Panc1 (cell line): ENCODE results near the gene OR10H1. TPM values are rescaled to one million over a fixed set of nuclear protein-coding genes. Genes with fewer than 3 reads are reported as not detected.
"Not testable (repeated sequence)": the region's sequence is repeated elsewhere in the genome, so short reads cannot be mapped to it uniquely, and the experiment has no call there.

Source experiments
- ATAC-seq: fragments of 200-7000 bp; cut with Tn5 transposase; 2 replicates; pipeline ENCODE4 v1.9.1; 2020; ENCODE audit warnings: mild to moderate bottlenecking, moderate library complexity
- BruUV-seq: library from RNA; stranded (reverse); fragments of 400-500 nt; replicated peaks from 2 replicates; lab custom pipeline; 2021; lab: Mats Ljungman, UMichigan
- CTCF ChIA-PET: fragments of 300-600 bp; sonication (Branson Sonifier 250); formaldehyde crosslinking; loops from one replicate; lab custom pipeline; 2022; ENCODE audit warnings: antibody characterized with exemption; lab: Charles Lee
- POLR2A ChIA-PET: fragments of 300-600 bp; sonication (Branson Sonifier 250); formaldehyde crosslinking; loops from one replicate; lab custom pipeline; 2022; ENCODE audit warnings: antibody characterized with exemption; lab: Charles Lee
- DNase-seq: peaks from one replicate; pipeline ENCODE4 v3.0.0-alpha.2; 2010; ENCODE audit warnings: low read depth, low spot score
- H3K27ac ChIP-seq: 2 replicates; pipeline ENCODE4 v1.5.1; 2011; ENCODE audit warnings: mild to moderate bottlenecking, low read length, inconsistent platforms
- H3K27me3 ChIP-seq: fragments of 200-500 bp; sonication (Bioruptor generic); 2 replicates; pipeline ENCODE4 v1.6.0; 2014; ENCODE audit warnings: low read length, inconsistent platforms; ENCODE audit not compliant: control insufficient read depth, insufficient read depth
- H3K36me3 ChIP-seq: fragments of 200-500 bp; sonication (Bioruptor generic); 2 replicates; pipeline ENCODE4 v1.5.1; 2014; ENCODE audit warnings: inconsistent platforms, mild to moderate bottlenecking, low read length, moderate library complexity; ENCODE audit not compliant: control insufficient read depth, insufficient read depth
- H3K4me1 ChIP-seq: 2 replicates; pipeline ENCODE4 v1.5.1; 2011; ENCODE audit warnings: inconsistent platforms, mild to moderate bottlenecking, low read length, moderate library complexity; ENCODE audit not compliant: control insufficient read depth, insufficient read depth
- H3K4me3 ChIP-seq, 2 experiments: 2 replicates each; pipeline ENCODE4 v1.5.1; 2011 to 2012; ENCODE audit warnings: low read depth in 2 of 2, low read length in 2 of 2, mild to moderate bottlenecking in 2 of 2, inconsistent platforms in 1 of 2, moderate library complexity in 1 of 2
- H3K9me3 ChIP-seq: fragments of 200-500 bp; sonication (Bioruptor generic); 2 replicates; pipeline ENCODE4 v1.5.1; 2014; ENCODE audit warnings: low read depth, mild to moderate bottlenecking, inconsistent platforms, low read length, moderate library complexity; ENCODE audit not compliant: control insufficient read depth, insufficient read depth
- POLR2AphosphoS5 ChIP-seq: IDR thresholded peaks from 2 replicates; pipeline ENCODE4 v1.6.1; 2012; ENCODE audit warnings: mild to moderate bottlenecking, low read depth, low read length, moderate library complexity
- REST ChIP-seq, 2 experiments: IDR thresholded peaks; 2 replicates each; pipeline ENCODE4 v1.6.1; 2011 to 2012; ENCODE audit warnings: low read depth in 2 of 2, control low read depth in 1 of 2, low read length in 1 of 2, mild to moderate bottlenecking in 1 of 2, moderate library complexity in 1 of 2; ENCODE audit not compliant: insufficient read depth in 1 of 2
- SIN3A ChIP-seq: IDR thresholded peaks from 2 replicates; pipeline ENCODE4 v1.6.1; 2012; ENCODE audit warnings: low read depth, mild to moderate bottlenecking, low read length, moderate library complexity, borderline replicate concordance; ENCODE audit not compliant: insufficient read depth
- TCF7L2 ChIP-seq: IDR thresholded peaks from 2 replicates; pipeline ENCODE4 v1.6.1; 2011; ENCODE audit warnings: mild to moderate bottlenecking, low read depth, low read length, inconsistent platforms
- in situ Hi-C: cut with HindIII; loops from 2 replicates; pipeline ENCODE4 v1.10.0; 2016; ENCODE audit warnings: low sequenced_read_pairs, low pct_unique_long_range_greater_than_20kb
- intact Hi-C: fragments of 100-400 bp; cut with micrococcal nuclease; formaldehyde crosslinking; loops from one replicate; pipeline ENCODE4 v1.10.0; 2022; ENCODE audit not compliant: unreplicated experiment
- total RNA-seq: library from RNA; stranded (reverse); gene quantifications from one replicate; pipeline ENCODE4 v1.2.1, GENCODE V29; 2021; ENCODE audit not compliant: unreplicated experiment
- TF ChIP-seq, protein P1 (sequence below): fragments of 450-650 bp; IDR thresholded peaks from 2 replicates; pipeline ENCODE4 v1.5.1; 2017; ENCODE audit warnings: mild to moderate bottlenecking

Gene OR10H1
- total RNA-seq, 1 experiment from 2014 or later = not detected

DNA sequence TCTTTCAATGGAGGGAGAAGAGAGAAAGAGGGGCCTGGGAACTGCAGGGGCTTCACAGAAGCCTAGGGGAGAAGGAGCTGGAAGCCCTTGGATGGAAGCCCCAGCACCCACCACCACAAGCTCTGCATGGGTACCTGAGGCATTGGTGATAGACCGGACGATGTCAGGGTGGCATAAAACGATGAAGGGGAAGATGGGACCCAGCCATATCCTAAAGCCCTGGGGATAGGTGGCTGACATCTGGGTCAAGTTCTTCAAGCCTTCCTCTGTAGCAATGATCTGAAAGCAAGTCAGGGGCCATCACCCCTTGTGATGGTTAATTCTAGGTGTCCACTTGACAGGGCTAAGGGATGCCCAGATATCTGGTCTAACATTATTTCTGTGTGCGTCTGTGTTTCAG is 39.2 kb downstream of the OR10H1 start:
- intact Hi-C loops = no loop called here
- Histone ChIP-seq H3K9me3 (no peaks in the 10 kb centered on the region), H3K27me3 (no peaks in the 10 kb centered on the region; the same call in 1 of the 2 replicates), H3K27ac (no peak overlapping the region), H3K4me3 (no peak overlapping the region), H3K4me1 (no peaks in the 10 kb centered on the region), H3K36me3 (no peaks in the 10 kb centered on the region)
- no peak for TF ChIP-seq TCF7L2
- TF ChIP-seq POLR2AphosphoS5 = no peak
- no peak for TF ChIP-seq SIN3A
- TF ChIP-seq, protein P1, sequence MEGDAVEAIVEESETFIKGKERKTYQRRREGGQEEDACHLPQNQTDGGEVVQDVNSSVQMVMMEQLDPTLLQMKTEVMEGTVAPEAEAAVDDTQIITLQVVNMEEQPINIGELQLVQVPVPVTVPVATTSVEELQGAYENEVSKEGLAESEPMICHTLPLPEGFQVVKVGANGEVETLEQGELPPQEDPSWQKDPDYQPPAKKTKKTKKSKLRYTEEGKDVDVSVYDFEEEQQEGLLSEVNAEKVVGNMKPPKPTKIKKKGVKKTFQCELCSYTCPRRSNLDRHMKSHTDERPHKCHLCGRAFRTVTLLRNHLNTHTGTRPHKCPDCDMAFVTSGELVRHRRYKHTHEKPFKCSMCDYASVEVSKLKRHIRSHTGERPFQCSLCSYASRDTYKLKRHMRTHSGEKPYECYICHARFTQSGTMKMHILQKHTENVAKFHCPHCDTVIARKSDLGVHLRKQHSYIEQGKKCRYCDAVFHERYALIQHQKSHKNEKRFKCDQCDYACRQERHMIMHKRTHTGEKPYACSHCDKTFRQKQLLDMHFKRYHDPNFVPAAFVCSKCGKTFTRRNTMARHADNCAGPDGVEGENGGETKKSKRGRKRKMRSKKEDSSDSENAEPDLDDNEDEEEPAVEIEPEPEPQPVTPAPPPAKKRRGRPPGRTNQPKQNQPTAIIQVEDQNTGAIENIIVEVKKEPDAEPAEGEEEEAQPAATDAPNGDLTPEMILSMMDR = no peak
- TF ChIP-seq REST (IDR thresholded peaks at IDR 0.05; ENCODE audit: insufficient read depth in 1 of 2, low read depth in 2 of 2, low read length in 1 of 2) = no peak
- ATAC-seq = no peak
- DNase-seq = no peak
- no TSS peak for BruUV-seq
- CTCF ChIA-PET = no interaction called here
- POLR2A ChIA-PET = no interaction called here
- in situ Hi-C loops = no loop called here

DNA sequence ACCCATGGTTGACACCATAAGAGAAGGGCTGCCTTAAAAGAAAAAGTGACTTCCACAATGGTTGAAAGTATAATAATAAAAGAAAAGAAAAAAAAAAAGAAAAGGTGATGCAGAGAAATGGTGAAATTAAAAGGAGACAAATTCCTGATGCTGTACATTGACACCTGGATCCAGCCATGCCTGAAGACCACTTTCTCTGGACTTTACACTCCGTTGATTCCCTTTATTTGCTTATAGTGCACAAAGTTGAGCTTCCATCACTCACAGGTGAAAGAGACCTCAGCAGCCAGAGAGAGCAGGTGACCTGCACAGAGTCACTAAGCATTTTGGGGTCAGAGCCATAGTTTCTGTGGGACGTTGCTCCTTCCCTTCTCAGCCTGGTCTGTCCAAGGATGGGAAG is 40.2 kb downstream of the OR10H1 start:
- no TSS peak for BruUV-seq
- Histone ChIP-seq H3K27ac (no peak overlapping the region), H3K9me3 (no peaks in the 10 kb centered on the region), H3K27me3 (no peaks in the 10 kb centered on the region; the same call in 1 of the 2 replicates), H3K4me3 (no peak overlapping the region), H3K4me1 (no peaks in the 10 kb centered on the region), H3K36me3 (no peaks in the 10 kb centered on the region)
- no peak for TF ChIP-seq SIN3A
- POLR2A ChIA-PET = no interaction called here
- DNase-seq = no peak
- in situ Hi-C loops (no loop called here), intact Hi-C loops (no loop called here)
- ATAC-seq = no peak
- CTCF ChIA-PET = no interaction called here

DNA sequence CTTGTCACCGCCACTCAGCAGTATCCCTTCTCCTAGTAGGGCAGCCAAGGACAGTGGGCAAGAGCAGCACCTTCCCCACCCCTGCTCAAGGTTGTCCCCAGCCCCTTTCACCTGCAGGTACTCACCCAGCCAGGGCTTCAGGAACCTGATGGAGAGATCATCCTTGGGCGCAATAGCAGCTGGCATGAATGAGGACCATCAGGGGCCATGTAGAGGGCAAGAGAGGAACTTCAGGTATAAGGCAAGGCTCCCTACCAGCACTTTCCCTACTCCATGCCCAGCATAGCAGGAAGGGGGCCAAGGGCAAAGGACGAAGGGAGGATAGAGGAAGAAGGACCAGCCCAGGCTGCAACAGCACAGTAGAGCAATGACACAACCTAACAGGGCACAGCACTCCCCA is 41.3 kb downstream of the OR10H1 start:
- intact Hi-C loops, BruUV-seq, CTCF ChIA-PET, H3K9me3 ChIP-seq, POLR2A ChIA-PET, DNase-seq, H3K4me1 ChIP-seq, H3K27me3 ChIP-seq, H3K4me3 ChIP-seq, H3K27ac ChIP-seq, H3K36me3 ChIP-seq, in situ Hi-C loops, ATAC-seq: not testable (repeated sequence)
